ENCODE results near the gene HOXD9. TPM values are rescaled to one million over a fixed set of nuclear protein-coding genes. Genes with fewer than 3 reads are reported as not detected.
A peak's percentile ranks its signal among the peaks of the same experiment; 100 is the strongest.

HOXD9 gene
- total RNA-seq, 1 donor from 2014 or later = not detected

DNA sequence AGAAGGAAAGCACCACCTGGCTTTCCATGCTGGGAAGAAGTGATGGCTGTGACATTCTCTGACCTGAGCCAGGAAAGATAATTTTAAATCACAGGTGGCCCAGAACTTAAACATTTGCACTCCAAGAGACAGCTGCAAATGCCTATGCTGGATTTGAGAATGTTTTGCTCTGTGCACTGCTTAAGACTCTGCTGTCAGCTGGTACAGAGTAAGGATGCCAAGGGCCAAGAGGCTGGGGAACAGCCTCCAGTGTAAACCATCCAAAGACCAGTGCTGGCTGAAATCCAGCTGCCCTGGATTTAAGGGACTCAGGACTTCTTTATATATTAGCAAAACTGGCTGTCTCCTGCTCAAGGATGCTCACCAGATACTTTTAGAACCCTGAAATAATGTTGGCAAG, 10.9 kb downstream of the HOXD9 start:
- H3K4me3 ChIP-seq = no peak overlapping the region
- Mint-ChIP-seq H3K27ac (no peak overlapping the region), H3K4me3 (no peak overlapping the region), H3K4me1 (peaks cover 8% of the 10 kb centered on the region), H3K27me3 (ENCODE audit: insufficient read depth, low read depth) (peaks cover 88% of the 10 kb centered on the region), H3K9me3 (peaks cover 15% of the 10 kb centered on the region), H3K36me3 (no peaks in the 10 kb centered on the region)
- H3K36me3 ChIP-seq = no peaks in the 10 kb centered on the region
- H3K4me1 ChIP-seq = peaks cover 3% of the 10 kb centered on the region
- no peaks in the 10 kb centered on the region for H3F3A ChIP-seq (ENCODE audit: low read depth)
- H3K79me2 ChIP-seq (ENCODE audit: low read depth) = no peaks in the 10 kb centered on the region
- H2AFZ ChIP-seq (replicated peaks) = no peak overlapping the region
- peaks cover 90% of the 10 kb centered on the region for H4K20me1 ChIP-seq (ENCODE audit: low read depth)
- peaks cover 100% of the 10 kb centered on the region for H3K27me3 ChIP-seq
- no peak overlapping the region for H3K27ac ChIP-seq
- H3K4me2 ChIP-seq = no peak overlapping the region
- TF ChIP-seq CTCF (IDR thresholded peaks at IDR 0.05) (no peak), EZH2 (IDR thresholded peaks at IDR 0.05) (no peak), EZH2phosphoT487 (IDR thresholded peaks at IDR 0.05) (no peak)
- DNase-seq (ENCODE audit: low spot score) = no peak
- H3K9me3 ChIP-seq (ENCODE audit: low read depth) = no peaks in the 10 kb centered on the region
- no peak overlapping the region for H3K9ac ChIP-seq

GRCh38 chr2:176134035-176134434, 11.5 kb downstream of the HOXD9 start:
- Histone ChIP-seq H4K20me1 (ENCODE audit: low read depth) (peaks cover 83% of the 10 kb centered on the region), H3K4me2 (no peak overlapping the region), H3K27ac (no peak overlapping the region), H3K27me3 (peaks cover 100% of the 10 kb centered on the region), H3K9ac (no peak overlapping the region), H3K4me3 (no peak overlapping the region), H3K4me1 (peaks cover 3% of the 10 kb centered on the region), H3K79me2 (ENCODE audit: low read depth) (no peaks in the 10 kb centered on the region), H3K9me3 (ENCODE audit: low read depth) (no peaks in the 10 kb centered on the region), H3F3A (ENCODE audit: low read depth) (no peaks in the 10 kb centered on the region), H2AFZ (replicated peaks) (no peak overlapping the region), H3K36me3 (no peaks in the 10 kb centered on the region)
- DNase-seq (ENCODE audit: low spot score) = no peak
- Mint-ChIP-seq H3K4me3 (no peak overlapping the region), H3K27me3 (ENCODE audit: insufficient read depth, low read depth) (peaks cover 88% of the 10 kb centered on the region), H3K36me3 (no peaks in the 10 kb centered on the region), H3K27ac (no peak overlapping the region), H3K9me3 (peaks cover 16% of the 10 kb centered on the region), H3K4me1 (peaks cover 2% of the 10 kb centered on the region)
- no peak for TF ChIP-seq EZH2 (IDR thresholded peaks at IDR 0.05)
- peak; percentile 11 for TF ChIP-seq EZH2phosphoT487 (IDR thresholded peaks at IDR 0.05)
- no peak for TF ChIP-seq CTCF (IDR thresholded peaks at IDR 0.05)

GRCh38 chr2:176135035-176135440, 12.5 kb downstream of the HOXD9 start:
- no peak for DNase-seq (ENCODE audit: low spot score)
- no peak overlapping the region for H3K27ac ChIP-seq
- no peaks in the 10 kb centered on the region for H3K36me3 Mint-ChIP-seq
- H3K9me3 ChIP-seq (ENCODE audit: low read depth) = no peaks in the 10 kb centered on the region
- H3K27me3 ChIP-seq = peaks cover 100% of the 10 kb centered on the region
- H3K27me3 Mint-ChIP-seq (ENCODE audit: insufficient read depth, low read depth) = peaks cover 92% of the 10 kb centered on the region
- no peaks in the 10 kb centered on the region for H3K79me2 ChIP-seq (ENCODE audit: low read depth)
- no peak overlapping the region for H3K4me3 ChIP-seq
- H3K27ac Mint-ChIP-seq = no peak overlapping the region
- no peak overlapping the region for H3K9ac ChIP-seq
- H2AFZ ChIP-seq (replicated peaks) = no peak overlapping the region
- H3K4me1 ChIP-seq = peaks cover 3% of the 10 kb centered on the region
- no peaks in the 10 kb centered on the region for H3K4me1 Mint-ChIP-seq
- H3K9me3 Mint-ChIP-seq = peaks cover 19% of the 10 kb centered on the region
- no peak overlapping the region for H3K4me2 ChIP-seq
- H3F3A ChIP-seq (ENCODE audit: low read depth) = no peaks in the 10 kb centered on the region
- H3K36me3 ChIP-seq = no peaks in the 10 kb centered on the region
- TF ChIP-seq CTCF (IDR thresholded peaks at IDR 0.05) = no peak
- peak; percentile 2 for TF ChIP-seq EZH2 (IDR thresholded peaks at IDR 0.05)
- H3K4me3 Mint-ChIP-seq = no peak overlapping the region
- H4K20me1 ChIP-seq (ENCODE audit: low read depth) = peaks cover 80% of the 10 kb centered on the region

Data from neural progenitor cell (in vitro differentiated cells).